CD4-positive, alpha-beta T cell treated with Interferon gamma for 1 hour (primary cell): ENCODE results near the gene MRGPRD.

ENCODE experiments used
- DNase-seq: peaks from one replicate; pipeline ENCODE4 v3.0.0-alpha.2; 2020

MRGPRD gene

GRCh38 chr11:68966894-68967780 lies 13.6 kb downstream of the MRGPRD start:
- DNase-seq: no peak

- no peak for DNase-seq
These were observed 14.6 kb downstream of the MRGPRD start for GRCh38 chr11:68965901-68966853.

GRCh38 chr11:68963779-68964178 lies 17.0 kb downstream of the MRGPRD start:
- no peak for DNase-seq

- DNase-seq: peak; percentile 20
These were observed 18.1 kb downstream of the MRGPRD start for GRCh38 chr11:68962527-68963250.

DNA sequence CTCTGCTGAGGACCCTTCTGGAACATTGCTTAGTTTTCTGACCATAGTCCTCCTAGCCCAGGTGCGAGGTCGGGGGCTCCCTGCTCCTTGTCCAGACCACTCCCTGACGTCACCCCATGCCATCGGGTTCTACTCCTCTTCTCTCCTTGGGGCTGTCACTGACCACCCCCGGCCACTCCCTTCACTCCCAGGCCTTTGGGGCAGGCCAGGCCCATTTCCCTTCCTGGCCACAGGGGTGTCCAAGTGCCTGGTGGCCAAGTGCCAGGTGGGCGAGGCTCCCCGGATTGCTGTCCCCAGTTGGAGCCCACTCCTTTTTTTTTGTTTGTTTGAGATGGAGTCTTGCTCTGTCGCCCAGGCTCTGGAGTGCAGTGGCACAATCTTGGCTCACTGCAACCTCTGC lies 19.5 kb downstream of the MRGPRD start:
- no peak for DNase-seq

DNA sequence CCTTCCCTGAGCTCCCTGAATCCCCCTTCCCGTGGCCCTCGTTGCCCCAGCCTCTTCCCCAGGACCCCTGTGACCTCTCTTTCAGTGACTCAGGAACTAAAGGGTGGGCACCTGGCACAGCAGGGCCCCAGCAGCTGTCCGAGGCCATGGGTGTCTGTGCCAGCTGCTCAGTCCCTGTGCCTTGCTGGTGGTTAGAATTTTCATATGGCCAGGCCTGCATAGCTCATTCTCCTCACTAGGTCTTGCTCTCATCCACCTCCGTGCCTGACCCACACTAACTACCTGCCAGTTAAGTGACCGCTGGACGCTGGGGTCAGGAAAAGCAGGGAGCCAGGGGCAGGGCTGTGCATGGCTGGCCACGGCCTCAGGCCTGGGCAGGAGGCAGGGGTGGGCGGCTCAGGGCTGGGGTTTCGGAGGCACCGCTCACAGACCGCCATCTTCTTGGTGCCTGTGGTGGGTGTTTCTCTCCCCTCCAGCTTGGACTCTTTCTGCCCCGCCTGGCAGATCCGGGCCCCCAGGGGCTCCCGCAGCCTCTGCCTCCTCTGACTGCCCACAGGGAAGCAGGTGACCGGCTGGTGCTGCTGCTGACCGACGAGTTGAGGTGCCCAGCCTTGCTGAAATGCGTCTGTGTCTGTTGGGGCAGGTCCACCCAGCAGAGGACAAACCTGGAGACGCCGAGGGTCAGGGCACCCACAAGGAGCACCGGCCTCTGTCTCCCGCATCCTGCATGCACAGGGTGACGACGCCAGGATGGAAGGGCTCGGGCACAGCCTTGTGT lies 20.3 kb downstream of the MRGPRD start:
- DNase-seq: no peak

- DNase-seq: no peak
These were observed 21.1 kb downstream of the MRGPRD start for GRCh38 chr11:68959465-68960293.

DNA sequence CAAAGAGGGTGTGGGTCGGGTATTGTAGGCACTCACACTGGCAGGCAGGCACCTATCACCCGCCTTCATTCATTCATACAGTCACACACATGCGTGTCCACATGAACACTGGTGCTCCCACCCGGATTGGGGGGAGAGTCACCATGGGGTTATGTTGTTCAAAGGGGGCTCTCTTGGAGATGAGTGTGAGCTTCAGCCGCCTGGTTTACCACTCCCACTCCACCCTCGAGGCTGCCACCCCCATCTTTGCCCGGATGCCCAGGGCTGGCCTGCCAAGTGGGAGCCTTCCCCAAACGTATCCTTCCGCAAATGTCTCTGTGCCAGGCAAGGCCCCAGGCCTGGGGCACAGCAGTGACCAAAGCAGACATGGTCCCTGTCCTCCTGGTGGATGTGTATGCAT lies 22.6 kb downstream of the MRGPRD start:
- no peak for DNase-seq

DNA sequence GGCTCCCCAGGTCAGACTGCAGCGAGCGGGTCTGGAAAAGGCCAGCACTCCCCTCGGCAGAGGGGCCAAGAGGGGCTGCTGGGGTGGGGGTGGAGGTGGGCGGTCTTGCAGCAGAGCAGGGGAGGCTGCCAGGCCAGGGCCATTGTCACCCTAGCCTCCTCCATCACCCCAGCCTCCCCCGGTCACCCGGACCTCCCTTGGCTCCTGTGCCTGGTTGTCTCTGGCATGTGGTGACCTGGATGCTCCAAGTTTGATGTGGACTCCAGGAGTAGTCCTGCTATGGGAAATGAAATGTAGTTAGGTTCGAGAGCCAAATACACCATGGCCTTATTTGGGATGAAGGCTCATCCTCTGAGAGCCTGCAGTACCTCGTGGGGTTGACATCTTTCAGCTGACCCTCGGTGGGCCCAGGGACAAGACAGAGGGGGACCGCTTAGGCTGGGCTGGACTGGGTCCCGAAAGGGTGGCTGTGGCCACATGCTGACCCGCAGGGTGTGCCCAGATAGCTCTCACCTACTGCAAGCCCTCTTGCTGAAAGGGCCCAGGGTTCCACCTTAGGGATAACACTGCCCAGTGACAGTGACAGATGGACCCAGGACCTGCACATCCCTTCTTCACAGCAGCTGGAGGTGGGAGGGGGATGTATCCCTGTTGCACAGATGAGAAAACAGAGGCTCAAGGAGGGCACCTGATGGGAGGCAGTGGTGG lies 24.1 kb downstream of the MRGPRD start:
- no peak for DNase-seq

DNA sequence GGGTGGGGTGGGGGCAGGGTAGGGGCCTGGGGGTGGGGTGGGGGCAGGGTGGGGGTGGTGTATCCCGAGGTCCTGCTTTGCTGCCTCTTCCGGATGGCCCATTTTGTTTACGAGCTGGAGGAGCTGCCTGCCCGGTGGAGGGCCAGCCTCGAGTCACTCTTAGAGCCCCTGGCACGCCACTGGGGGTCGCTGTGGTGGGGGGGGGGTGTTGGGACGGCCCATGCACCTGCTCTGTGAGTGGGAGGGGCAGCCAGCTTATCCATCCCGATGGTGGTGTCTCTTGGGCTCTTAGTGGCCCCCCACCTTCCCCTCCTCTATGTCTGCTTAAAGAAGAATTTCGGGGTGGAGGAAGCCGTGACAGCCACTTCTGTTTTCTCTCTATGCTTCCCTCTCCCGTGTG lies 24.6 kb downstream of the MRGPRD start:
- peak; percentile 21 for DNase-seq

DNA sequence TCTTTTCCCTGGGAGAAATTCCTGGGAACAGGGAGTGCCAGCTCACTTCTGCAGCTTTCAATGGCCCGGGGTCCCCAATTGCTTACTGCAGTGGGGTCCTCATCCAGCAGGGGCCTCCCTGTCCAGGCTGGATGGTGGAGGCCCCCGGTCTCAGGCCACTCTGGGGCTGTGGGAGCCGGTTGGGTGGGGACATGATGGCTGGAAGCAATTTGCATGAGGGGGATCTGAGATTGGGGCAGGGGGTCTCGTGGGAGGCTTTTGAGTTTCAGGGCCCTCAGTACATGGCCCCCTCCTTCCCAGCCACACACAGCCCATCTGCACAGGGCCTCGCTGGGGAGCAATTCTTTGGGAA lies 25.2 kb downstream of the MRGPRD start:
- DNase-seq: no peak

GRCh38 chr11:68954836-68955606 lies 25.8 kb downstream of the MRGPRD start:
- DNase-seq: peak; percentile 35

DNA sequence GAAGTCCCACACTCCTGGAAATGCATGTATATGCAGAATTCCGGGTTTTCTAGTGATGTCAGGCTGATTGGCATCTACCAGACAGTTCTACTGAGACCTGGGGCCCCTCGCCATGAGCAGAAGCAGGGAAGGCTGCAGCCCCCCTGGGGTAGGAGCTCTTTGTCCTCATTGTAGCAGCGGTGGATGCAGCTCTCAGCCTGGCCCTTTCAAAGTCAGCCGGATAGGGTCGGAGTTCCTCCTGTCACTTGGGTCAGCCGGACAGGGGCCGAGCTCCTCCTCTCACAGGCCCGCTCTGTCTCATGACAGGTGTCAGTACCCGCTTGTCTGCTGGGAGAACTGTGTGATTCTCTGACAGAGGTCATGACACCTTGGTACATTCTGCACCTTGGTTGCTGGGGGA lies 30.0 kb downstream of the MRGPRD start:
- DNase-seq: no peak

DNA sequence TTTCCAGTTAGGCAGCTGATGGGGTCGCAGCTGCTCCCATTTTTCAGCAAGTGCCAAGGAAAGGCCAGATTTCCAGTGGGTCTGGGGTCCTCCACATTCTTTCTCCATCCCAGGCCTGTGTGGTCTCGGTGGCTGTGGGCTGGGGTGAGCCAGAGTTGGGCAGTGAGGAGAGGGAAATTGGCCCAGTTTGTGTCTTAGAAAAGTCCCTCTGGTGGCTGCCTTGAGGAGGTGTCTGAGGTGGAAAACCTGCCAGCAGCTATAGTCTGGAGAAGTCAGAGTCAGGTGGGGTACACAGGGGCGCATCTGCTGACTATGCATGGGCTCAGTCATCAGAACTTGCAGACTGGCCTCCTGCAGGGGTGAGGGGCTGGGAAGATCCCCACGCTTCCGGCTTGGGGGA lies 30.5 kb downstream of the MRGPRD start:
- DNase-seq: no peak

GRCh38 chr11:68948935-68949334 lies 31.9 kb downstream of the MRGPRD start:
- DNase-seq: no peak

DNA sequence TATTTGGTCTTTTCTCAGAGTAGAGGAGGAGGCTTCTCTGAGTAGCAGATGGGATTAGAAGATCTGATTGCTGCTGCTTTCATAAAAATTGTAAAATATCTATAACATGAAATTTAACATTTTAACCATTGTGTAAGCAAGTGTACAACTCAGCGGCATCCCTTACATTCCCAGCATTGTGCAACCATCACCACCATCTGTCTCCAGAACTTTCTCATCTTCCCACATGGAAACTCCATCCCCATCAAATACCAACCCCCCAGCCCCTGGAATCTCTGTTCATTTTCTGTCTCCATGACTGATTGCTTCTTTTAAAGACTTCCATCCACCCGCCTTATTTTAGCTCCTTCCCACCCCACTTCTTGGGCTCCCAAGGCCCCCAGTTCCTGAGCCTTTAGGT lies 32.3 kb downstream of the MRGPRD start:
- no peak for DNase-seq

DNA sequence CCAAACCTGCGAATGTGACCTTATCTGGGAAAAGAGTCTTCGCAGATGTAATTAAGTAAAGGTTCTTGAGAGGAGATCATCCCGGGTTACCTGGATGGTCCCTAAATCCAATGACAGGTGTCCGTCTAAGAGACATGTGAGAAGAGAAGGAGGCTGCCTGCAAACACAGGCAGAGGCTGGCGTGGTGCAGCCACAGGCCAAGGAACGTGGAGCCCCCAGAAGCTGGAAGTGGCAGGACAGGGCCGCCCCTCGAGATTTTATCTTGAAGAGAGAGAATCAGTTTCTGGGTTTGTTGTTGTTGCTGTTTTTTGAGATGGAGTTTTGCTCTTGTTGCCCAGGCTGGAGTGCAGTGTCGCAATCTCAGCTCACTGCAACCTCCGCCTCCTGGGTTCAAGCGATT lies 33.6 kb downstream of the MRGPRD start:
- DNase-seq: no peak

DNA sequence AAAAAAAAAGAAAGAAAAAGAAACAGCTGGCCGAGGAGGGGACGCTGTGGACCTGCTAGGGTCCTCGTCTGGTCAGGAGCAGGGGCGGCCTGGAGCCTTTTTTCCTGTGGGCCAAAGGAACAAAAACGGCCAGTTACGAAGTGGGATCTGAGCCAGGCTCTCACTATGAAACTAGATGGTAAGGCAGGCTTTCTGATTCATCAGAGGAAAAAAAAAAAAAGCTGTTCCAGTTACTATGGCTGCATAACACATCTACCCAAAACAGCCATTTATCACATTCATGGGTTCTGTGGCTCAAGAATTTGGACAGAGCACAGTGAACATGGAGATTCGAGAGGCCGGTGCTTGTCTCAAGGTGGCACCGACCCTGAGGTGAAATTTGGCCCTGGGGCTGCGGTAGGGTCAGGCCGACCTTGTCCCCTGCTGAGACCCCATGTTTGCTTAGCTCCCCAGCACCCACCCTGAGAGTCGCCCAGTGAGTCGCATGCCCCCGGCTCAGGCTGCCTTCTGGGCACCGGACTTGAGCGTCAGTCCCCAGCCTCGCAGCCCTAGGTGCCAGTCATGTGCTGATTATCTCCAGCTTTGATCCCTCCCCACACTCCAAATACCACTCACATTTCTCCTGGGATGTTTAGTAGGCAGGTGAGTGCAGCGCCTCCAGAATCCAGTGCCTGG lies 34.2 kb downstream of the MRGPRD start:
- DNase-seq: no peak

- DNase-seq: no peak
These were observed 38.0 kb downstream of the MRGPRD start for GRCh38 chr11:68942751-68943271.
